SU-DHL-6 (cell line): ENCODE measurements around the gene RHOG.

Source experiments
- CTCF ChIP-seq: fragments of 200-600 bp; sonication (generic); IDR thresholded peaks from one replicate; pipeline ENCODE4 v1.5.1; 2017; ENCODE audit warnings: antibody characterized with exemption, mild to moderate bottlenecking, low read length, moderate library complexity; ENCODE audit not compliant: insufficient read depth, poor library complexity, severe bottlenecking
- EZH2phosphoT487 ChIP-seq: fragments of 200-600 bp; sonication (generic), shearing (Covaris generic); conservative IDR thresholded peaks from 2 replicates; pipeline ENCODE4 v1.6.1; 2018; ENCODE audit warnings: mild to moderate bottlenecking, antibody characterized with exemption, low read length, moderate library complexity, mixed read lengths

- TF ChIP-seq CTCF = no peak
- no peak for TF ChIP-seq EZH2phosphoT487
These were observed 57.1 kb downstream of the RHOG start for GRCh38 chr11:3783611-3784010.
